HT1080 (cell line): Measurements from ENCODE around the gene TEX44. TPM values are rescaled to one million over a fixed set of nuclear protein-coding genes. Genes with fewer than 3 reads are reported as not detected.
"Not testable (repeated sequence)": the region's sequence is repeated elsewhere in the genome, so short reads cannot be mapped to it uniquely, and the experiment has no call there.

Experiments
- DNase-seq: peaks from one replicate; pipeline ENCODE4 v3.0.0-alpha.2; 2015; ENCODE audit warnings: low read depth
- polyA plus RNA-seq, 2 experiments: library from polyadenylated mRNA; depleted of rRNA; stranded (reverse); fragments of >200 nt; gene quantifications; 2 replicates each; pipeline ENCODE4 v1.2.3, GENCODE V29; 2015
- total RNA-seq: library from RNA; depleted of rRNA; stranded (reverse); fragments of >200 nt; shearing (Covaris generic); gene quantifications from 2 replicates; pipeline ENCODE4 v1.2.3, GENCODE V29; 2014; rRNA removed

The TEX44 gene
- not detected in 2 replicates for total RNA-seq
- not detected in 2 replicates for polyA plus RNA-seq (2015; cell fraction: cytosol; rRNA removed)
- not detected in 2 replicates for polyA plus RNA-seq (2015; cell fraction: nucleus; rRNA removed)

GRCh38 chr2:231592636-231593145 is at the start of gene TEX44:
TEX44 (plus strand) TSS chr2:231592864; CDS start chr2:231592952, 88 bp downstream.
- DNase-seq = no peak

DNA sequence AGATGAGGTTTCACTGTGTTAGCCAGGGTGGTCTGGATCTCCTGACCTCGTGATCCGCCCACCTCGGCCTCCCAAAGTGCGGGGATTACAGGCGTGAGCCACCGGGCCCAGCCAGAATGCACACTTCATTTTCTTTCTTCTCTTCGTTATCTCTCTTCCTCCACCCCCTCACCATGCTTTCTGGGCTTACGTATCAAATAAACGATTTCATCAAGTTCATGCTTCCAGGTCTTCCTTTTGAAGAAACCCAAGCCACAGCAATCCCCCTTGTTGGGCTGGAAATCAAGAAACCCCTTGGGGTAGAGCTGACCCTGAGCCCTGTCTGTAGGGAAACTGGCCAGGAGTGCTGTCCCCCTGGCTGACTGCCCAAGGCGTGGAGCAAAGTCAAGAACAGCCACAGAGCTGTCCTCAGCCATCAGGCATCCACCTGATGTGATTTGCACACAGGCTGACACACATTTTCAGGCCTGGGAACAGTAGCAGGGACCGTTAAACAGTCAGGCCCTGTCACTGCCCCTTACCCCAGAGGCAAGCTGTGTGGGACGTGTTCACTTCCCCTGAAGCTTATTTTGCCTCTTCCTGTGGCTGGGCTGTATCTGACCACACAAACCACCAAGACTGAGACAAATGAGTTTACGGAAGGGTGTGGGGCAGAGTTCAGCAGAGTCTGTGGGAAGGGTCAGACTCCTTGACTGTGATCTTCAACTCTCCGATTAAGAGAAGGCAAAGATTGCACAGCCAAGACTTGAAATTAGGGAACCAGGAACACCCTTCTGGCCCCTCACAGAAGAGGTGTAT is 47.4 kb upstream of the TEX44 start:
- peak; percentile 83 for DNase-seq

- no peak for DNase-seq
Measured at GRCh38 chr2:231546014-231546715, 46.5 kb upstream of the TEX44 start.

DNA sequence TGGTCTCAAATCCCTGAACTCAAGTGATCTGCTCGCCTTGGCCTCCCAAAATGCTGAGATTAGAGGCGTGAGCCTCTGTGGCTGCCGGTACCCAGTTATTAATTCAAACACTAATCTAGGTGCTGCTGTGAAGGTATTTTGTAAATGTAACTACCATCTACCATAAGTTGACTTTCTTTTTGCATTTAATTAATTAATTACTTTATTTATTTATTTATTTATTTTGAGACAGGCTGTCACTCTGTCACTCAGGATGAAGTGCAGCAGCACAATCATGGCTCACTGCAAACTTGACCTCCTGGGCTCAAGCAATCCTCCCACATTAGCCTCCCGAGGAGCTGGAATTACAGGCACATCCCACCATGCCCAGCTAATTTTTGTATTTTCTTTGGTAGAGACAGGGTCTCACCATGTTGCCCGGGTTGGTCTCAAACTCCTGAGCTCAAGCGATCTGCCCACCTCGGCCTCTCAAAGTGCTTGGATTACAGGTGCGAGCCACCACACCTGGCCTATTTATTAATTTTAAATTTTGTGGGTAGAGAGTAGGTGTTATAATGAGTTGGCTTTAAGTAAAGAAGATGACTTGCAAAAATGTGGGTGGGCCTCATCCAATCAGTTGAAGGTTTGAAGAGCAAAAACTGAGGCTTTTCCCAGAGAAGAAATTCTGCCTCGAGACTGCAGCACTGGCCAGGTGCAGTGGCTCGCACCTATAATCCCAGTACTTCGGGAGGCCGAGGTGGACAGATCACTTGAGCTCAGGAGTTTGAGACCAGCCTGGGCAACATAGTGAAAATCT is 45.2 kb upstream of the TEX44 start:
- DNase-seq = no peak

DNA sequence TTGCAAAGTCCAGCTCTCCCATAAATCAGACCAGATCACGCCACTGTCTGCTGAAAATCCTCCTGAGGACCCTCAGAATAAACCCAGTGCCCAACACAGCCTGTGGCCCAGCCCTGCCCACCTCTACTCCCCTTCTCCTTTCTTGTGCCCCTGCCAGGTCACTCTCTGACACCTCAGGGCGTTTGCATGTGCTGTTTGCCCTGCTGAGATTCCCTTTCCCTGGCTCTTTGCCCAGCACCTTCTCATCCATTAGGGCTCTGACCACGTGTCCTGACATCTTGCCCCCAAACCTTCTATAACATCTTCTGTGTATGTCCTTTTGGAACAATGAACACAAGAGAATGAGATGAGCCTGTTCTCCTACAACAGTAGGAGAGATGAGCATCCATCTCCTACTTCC is 43.9 kb upstream of the TEX44 start:
- DNase-seq = no peak

- DNase-seq = no peak
Measured at GRCh38 chr2:231549446-231550239, 43.0 kb upstream of the TEX44 start.

GRCh38 chr2:231552752-231553151 is 39.9 kb upstream of the TEX44 start:
- DNase-seq = no peak

DNA sequence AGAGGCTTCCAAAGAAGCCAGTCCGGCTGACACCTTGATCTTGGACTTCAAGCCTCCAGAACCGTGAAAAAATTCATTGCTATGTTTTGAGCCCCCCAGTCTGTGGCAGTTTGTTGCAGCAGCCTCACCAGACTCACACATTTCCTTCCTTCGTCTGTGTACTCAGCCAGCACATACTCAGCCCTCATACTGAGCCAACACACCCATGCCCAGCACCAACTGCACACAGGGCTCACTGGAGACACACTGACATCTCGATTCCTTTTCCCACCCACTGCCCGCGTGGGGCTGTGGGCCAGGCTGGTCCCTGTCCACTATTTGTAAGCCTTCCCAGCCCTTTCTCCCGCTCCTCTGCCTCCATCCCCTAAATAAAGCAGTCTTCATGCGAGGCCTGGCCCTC is 38.3 kb upstream of the TEX44 start:
- no peak for DNase-seq

DNA sequence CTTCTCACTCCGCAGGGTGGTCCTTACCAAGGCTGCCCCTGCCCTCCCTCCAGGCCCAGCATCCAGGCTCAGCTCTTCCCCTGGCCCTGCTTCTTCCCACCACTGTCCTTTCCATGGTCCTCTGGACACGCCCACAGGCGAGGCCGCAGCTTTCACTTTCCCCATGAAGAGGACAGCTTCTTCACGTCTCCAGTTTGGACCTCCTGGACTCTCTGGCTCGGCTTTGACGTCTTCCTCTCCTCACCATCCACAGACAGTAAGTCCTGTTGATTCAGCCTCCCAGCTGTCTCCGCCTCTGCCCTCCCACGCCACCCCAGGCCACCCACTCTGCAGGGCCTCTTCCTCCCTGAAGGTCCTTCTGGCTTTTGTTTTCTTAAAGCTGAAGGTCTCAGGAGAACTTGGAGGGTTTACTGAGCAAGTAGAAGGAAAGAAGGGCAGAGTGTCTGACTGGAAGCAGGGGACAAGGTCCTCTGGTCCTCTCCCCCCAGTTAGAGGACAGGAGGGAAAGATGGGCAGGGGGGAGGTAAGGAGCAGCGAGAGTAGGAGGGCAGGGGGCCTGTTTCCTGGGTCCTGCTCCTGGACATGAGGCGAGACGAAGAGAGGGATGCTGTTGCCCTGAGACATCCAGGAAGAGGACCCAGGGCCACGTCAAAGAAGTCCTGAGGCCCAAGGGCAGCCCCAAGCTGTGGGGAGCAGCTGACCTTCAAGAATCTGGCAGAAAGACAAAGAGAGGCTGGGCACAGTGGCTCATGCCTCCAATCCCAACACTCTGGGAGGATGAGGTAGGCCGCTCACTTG is 37.7 kb upstream of the TEX44 start:
- DNase-seq = no peak

- not testable (repeated sequence) for DNase-seq
Measured at GRCh38 chr2:231556496-231556895, 36.2 kb upstream of the TEX44 start.

DNA sequence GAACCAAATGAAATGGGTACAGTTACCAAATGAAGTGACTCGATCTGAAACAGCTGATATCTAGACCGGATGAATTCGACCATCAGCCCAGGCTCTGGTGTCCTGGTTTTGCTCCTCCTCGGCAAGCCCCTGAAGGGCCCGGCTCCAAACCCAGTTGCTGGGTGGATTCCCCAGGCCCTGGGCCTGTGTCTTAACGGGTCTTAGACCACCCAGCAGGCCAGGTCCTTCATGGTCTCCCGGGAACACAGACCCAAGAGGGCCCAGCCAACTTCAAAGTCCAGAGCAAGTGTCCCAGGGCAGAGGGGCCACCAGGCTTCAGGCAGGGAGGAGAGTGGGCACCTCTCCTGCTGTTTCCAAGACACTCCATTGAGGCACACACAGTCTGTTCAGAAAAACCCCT is 35.7 kb upstream of the TEX44 start:
- no peak for DNase-seq

DNA sequence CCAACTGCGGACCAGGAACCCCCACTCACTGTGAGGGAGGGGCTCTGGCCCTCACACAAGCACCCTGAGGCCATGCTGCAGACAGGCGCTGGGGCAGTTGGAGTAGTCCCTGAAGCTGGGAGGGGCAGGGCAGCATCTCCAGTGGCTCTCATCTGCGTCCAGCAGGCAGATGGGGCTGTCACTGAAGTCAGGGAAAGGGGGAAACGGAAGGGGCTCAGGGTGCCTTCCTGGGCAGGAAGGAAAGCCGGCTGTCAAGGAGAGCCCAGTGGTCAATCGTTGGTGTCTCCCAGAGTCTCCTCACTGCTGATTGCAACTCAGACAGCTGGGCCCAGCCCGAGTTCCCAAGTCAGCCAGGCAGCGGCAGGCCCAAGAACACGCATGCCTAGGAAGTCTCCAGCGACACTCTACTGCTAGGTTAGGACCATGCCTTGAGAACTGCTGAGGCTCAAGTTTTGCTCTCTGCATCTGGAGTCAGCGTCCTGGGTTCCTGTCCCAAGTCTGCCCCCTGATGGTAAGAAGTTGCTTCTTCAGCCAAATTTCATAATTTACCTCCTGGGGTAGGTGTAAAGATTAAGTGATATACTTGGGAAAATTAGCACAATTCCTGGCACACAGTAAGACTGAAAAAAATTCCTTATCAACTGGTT is 35.0 kb upstream of the TEX44 start:
- peak; percentile 59 for DNase-seq

- peak; percentile 17 for DNase-seq
Measured at GRCh38 chr2:231563378-231563961, 29.2 kb upstream of the TEX44 start.

- DNase-seq = no peak
Measured at GRCh38 chr2:231565887-231566594, 26.6 kb upstream of the TEX44 start.

DNA sequence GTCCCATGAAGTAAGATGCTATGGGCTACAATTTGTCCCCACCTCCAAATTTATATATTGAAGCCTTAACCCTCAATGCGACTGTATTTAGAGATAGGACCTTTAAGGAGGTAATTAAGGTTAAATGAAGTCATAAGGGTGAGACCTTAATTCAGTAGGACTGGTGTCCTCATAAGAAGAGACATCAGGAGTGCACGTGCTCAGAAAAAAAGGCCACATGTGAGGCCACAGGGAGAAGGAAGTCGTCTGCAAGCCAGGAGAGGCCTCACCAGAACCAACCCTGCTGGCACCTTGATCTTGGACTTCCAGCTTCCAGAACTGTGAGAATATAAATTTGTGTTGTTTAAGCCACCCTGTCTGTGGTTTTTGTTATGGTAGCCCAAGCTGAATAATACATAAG is 25.5 kb upstream of the TEX44 start:
- DNase-seq = no peak

DNA sequence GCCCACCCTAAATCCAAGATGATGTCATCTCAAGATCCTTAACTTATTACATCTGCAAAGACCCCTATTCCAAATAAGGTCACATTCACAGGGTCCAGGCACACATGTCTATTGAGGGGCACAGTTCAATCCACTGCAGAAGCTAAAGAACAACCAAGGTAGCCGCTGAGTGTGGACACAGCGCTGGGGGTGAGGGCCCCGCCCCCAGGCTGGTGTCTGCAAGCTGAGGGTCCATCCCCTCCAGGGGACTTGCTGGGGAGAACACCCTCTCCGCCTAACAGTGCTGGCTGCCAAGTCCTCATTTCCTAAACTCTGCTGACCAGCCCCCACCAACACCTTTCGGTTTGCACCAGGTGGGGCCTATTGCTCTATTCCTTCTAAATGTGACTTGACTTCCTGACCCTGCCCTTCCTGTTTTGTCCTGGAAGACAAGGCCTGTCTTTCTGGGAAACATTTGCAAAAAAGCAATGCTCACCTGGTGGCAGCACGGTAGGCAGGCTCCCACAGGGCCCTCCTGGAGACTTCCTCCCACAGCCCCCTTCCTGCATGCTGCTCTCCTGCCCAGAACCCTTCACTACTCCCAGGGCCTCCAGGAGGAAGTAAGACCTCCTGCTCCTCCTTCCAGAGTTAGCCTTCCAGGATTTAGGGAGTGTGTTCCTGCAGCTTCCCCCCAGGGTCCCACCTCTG is 24.4 kb upstream of the TEX44 start:
- no peak for DNase-seq

- no peak for DNase-seq
Measured at GRCh38 chr2:231568785-231569435, 23.8 kb upstream of the TEX44 start.
